ENCODE results near the gene SLIT3.

Gene SLIT3

DNA sequence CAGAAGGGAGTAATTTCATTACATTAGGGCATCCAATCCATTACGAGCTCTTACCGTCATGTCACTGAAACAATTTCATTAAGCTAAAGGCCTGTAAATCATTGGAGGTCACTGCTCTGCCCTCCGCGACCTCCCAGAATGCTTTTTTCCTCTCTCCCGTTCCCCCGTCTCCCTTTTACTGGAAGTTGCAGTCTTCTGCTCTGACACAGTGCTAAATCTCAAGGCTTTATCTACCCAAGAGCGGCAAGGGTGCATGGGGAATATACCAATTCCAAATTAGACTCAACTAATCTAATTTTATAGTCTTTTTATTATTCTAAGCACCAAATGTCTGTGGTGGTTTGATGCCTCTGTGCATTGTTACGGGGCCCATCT lies 456.0 kb downstream of the SLIT3 start:
- Histone ChIP-seq H2AFZ (ENCODE audit: low read depth) (no peak overlapping the region), H3K36me3 (ENCODE audit: insufficient read depth) (no peaks in the 10 kb centered on the region), H3K4me2 (no peak overlapping the region), H3K27me3 (ENCODE audit: insufficient read depth, low read depth) (no peaks in the 10 kb centered on the region), H3K27ac (no peak overlapping the region), H3K4me1 (ENCODE audit: low read depth, poor library complexity, severe bottlenecking) (no peaks in the 10 kb centered on the region), H4K20me1 (ENCODE audit: insufficient read depth) (no peaks in the 10 kb centered on the region), H3K79me2 (ENCODE audit: insufficient read depth, low read depth) (no peaks in the 10 kb centered on the region), H3K9ac (no peak overlapping the region), H3K4me3 (IDR thresholded peaks at IDR 0.05; ENCODE audit: insufficient read depth, low read depth, low read length) (no peak overlapping the region)
- TF ChIP-seq, protein P1, sequence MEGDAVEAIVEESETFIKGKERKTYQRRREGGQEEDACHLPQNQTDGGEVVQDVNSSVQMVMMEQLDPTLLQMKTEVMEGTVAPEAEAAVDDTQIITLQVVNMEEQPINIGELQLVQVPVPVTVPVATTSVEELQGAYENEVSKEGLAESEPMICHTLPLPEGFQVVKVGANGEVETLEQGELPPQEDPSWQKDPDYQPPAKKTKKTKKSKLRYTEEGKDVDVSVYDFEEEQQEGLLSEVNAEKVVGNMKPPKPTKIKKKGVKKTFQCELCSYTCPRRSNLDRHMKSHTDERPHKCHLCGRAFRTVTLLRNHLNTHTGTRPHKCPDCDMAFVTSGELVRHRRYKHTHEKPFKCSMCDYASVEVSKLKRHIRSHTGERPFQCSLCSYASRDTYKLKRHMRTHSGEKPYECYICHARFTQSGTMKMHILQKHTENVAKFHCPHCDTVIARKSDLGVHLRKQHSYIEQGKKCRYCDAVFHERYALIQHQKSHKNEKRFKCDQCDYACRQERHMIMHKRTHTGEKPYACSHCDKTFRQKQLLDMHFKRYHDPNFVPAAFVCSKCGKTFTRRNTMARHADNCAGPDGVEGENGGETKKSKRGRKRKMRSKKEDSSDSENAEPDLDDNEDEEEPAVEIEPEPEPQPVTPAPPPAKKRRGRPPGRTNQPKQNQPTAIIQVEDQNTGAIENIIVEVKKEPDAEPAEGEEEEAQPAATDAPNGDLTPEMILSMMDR (conservative IDR thresholded peaks at IDR 0.05; ENCODE audit: low read depth, low read length), result no peak

DNA sequence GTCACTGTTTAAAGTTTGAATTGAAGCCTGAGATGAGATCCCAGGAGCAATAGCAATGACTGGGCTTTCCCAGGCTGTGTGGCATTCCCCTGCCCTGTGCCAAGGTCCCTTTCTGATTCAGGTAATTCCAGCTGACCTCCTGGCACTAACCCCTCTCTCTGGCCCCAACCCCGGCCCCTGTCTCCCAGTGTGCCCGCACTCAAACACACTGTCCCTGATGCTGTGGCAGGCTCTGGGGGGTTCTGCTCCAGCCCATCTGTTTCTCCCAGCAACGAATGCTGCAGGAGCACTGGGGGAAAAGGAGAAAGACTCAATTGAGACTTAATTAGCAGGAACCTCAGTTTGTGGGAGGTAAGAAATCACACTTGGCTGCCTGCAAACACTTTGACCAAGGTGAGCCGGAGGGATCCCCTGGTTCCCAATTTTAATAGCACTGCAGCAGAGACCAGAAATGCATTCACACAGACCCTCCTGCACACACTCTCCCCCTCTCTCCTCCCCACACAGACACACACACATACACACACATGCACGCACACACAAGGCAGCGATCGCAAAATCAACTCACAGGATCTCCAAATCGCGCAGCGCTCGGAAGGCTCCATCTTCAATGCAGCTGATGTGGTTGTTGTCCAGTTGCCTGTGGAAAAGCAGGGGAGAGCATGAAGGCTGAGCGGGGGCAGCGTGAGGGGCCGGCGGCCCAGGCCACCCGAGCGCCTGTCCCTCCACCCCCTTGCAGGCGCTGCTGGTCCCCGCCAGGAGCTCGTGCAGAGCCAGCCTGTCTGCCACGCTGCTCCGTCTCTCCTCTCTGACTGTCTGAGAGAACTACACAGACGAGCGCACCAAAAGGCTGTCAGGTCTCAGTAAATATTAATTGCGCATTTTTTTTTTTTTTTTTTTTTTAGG lies 456.7 kb downstream of the SLIT3 start:
- no peaks in the 10 kb centered on the region for H4K20me1 ChIP-seq (ENCODE audit: insufficient read depth)
- no peak overlapping the region for H3K27ac ChIP-seq
- TF ChIP-seq, protein P1 (conservative IDR thresholded peaks at IDR 0.05; ENCODE audit: low read depth, low read length), result no peak
- no peaks in the 10 kb centered on the region for H3K36me3 ChIP-seq (ENCODE audit: insufficient read depth)
- no peaks in the 10 kb centered on the region for H3K27me3 ChIP-seq (ENCODE audit: insufficient read depth, low read depth)
- no peaks in the 10 kb centered on the region for H3K4me1 ChIP-seq (ENCODE audit: low read depth, poor library complexity, severe bottlenecking)
- no peak overlapping the region for H3K9ac ChIP-seq
- H2AFZ ChIP-seq (ENCODE audit: low read depth), result no peak overlapping the region
- no peak overlapping the region for H3K4me3 ChIP-seq (IDR thresholded peaks at IDR 0.05; ENCODE audit: insufficient read depth, low read depth, low read length)
- no peak overlapping the region for H3K4me2 ChIP-seq
- no peaks in the 10 kb centered on the region for H3K79me2 ChIP-seq (ENCODE audit: insufficient read depth, low read depth)

DNA sequence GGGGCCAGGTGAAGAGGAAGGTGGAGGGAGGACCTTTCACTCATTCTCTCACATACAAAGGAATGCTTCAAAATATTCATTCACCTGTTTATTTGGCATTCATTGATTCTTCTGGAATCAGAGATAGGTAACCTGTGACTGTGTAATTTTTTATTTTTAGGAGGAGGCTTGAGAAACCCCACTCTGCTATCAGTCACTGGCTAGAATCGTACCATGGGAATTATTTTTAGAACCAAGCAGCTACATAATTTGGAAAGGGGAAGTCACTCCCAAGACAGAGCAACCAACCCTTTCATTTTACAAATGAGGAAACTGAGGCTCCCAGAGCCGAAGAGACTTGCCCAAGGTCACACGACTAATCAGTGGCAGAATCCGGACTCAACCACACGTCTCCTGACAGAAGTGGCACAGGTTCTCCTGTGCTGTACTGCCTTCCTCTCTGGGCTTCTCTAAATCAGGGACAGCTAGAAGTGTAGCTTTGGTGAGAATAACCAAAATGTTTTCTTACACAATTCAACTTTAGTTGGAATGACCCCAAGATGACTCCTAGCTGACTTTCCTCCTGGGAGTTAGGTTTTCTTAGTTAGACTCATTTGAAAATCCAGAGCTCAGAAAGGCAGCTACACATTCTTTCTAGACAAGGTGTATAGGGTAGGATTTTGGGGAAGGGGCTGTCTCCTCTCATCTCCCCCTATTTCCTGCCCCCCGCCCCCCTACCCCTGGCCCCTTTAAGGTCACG lies 457.5 kb downstream of the SLIT3 start:
- TF ChIP-seq, protein P1 (conservative IDR thresholded peaks at IDR 0.05; ENCODE audit: low read depth, low read length), result no peak
- H4K20me1 ChIP-seq (ENCODE audit: insufficient read depth), result no peaks in the 10 kb centered on the region
- no peaks in the 10 kb centered on the region for H3K36me3 ChIP-seq (ENCODE audit: insufficient read depth)
- no peaks in the 10 kb centered on the region for H3K27me3 ChIP-seq (ENCODE audit: insufficient read depth, low read depth)
- H3K27ac ChIP-seq, result no peak overlapping the region
- H2AFZ ChIP-seq (ENCODE audit: low read depth), result no peak overlapping the region
- no peaks in the 10 kb centered on the region for H3K79me2 ChIP-seq (ENCODE audit: insufficient read depth, low read depth)
- H3K4me2 ChIP-seq, result no peak overlapping the region
- no peak overlapping the region for H3K9ac ChIP-seq
- H3K4me3 ChIP-seq (IDR thresholded peaks at IDR 0.05; ENCODE audit: insufficient read depth, low read depth, low read length), result no peak overlapping the region
- no peaks in the 10 kb centered on the region for H3K4me1 ChIP-seq (ENCODE audit: low read depth, poor library complexity, severe bottlenecking)

DNA sequence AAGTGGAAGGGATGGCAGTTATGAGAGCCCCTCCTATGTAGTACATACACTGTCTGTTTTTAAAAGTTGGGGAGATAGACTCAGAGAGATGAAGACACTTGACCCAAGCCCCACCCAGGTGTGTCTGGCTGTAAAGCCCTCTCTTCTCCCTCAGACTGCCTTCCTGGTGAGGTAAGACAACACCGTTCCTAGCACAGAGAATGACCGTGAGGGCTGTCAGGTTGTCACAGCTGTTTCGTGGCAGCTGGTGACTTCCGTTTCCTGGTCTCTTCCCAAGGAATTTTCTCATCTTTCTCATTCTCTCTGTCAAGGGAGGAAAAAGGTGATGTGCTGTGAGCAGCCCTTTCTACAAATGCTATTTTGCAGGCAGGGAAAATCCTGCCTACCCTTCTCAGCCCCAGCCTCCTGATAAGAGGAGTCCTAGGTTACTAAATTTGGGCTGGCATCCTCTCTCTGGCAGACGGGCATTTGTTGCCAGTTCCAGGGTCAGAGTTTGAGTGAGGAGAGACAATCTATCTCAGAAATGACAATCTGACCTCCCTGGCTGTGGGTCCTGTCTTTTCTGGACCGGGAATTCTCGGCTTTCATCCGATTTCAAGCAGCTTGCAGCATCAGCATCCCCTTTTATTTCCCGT lies 458.3 kb downstream of the SLIT3 start:
- Histone ChIP-seq H3K36me3 (ENCODE audit: insufficient read depth) (no peaks in the 10 kb centered on the region), H3K4me1 (ENCODE audit: low read depth, poor library complexity, severe bottlenecking) (no peaks in the 10 kb centered on the region), H4K20me1 (ENCODE audit: insufficient read depth) (no peaks in the 10 kb centered on the region), H3K79me2 (ENCODE audit: insufficient read depth, low read depth) (no peaks in the 10 kb centered on the region), H3K27me3 (ENCODE audit: insufficient read depth, low read depth) (no peaks in the 10 kb centered on the region), H3K4me3 (IDR thresholded peaks at IDR 0.05; ENCODE audit: insufficient read depth, low read depth, low read length) (no peak overlapping the region), H3K27ac (no peak overlapping the region), H2AFZ (ENCODE audit: low read depth) (no peak overlapping the region), H3K9ac (no peak overlapping the region), H3K4me2 (no peak overlapping the region)
- TF ChIP-seq, protein P1 (conservative IDR thresholded peaks at IDR 0.05; ENCODE audit: low read depth, low read length), result no peak
